ENCODE results near the gene MUC7. TPM values are rescaled to one million over a fixed set of nuclear protein-coding genes. Genes with fewer than 3 reads are reported as not detected.
"Not testable (repeated sequence)": the region's sequence is repeated elsewhere in the genome, so short reads cannot be mapped to it uniquely, and the experiment has no call there.

MUC7 gene
- total RNA-seq, 1 donor from 2014 or later, result not detected

- H3K36me3 Mint-ChIP-seq (ENCODE audit: low read depth), result no peaks in the 10 kb centered on the region
- TF ChIP-seq, protein P1, sequence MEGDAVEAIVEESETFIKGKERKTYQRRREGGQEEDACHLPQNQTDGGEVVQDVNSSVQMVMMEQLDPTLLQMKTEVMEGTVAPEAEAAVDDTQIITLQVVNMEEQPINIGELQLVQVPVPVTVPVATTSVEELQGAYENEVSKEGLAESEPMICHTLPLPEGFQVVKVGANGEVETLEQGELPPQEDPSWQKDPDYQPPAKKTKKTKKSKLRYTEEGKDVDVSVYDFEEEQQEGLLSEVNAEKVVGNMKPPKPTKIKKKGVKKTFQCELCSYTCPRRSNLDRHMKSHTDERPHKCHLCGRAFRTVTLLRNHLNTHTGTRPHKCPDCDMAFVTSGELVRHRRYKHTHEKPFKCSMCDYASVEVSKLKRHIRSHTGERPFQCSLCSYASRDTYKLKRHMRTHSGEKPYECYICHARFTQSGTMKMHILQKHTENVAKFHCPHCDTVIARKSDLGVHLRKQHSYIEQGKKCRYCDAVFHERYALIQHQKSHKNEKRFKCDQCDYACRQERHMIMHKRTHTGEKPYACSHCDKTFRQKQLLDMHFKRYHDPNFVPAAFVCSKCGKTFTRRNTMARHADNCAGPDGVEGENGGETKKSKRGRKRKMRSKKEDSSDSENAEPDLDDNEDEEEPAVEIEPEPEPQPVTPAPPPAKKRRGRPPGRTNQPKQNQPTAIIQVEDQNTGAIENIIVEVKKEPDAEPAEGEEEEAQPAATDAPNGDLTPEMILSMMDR (IDR thresholded peaks at IDR 0.05), result no peak
- DNase-seq (no peak), ATAC-seq (ENCODE audit: low read depth) (no peak)
- no peak overlapping the region for H3K4me3 Mint-ChIP-seq
- CTCF ChIA-PET, result interaction anchor here (0.7 kb wide), 1 partner anchor 1609 kb away, joined by 3 read pairs; no protein-coding TSS in a partner anchor
- no peak overlapping the region for H3K27ac Mint-ChIP-seq
- H3K9me3 Mint-ChIP-seq, result no peaks in the 10 kb centered on the region
- H3K27me3 Mint-ChIP-seq, result peaks cover 12% of the 10 kb centered on the region
- no peaks in the 10 kb centered on the region for H3K4me1 Mint-ChIP-seq
- POLR2A ChIA-PET, result no interaction called here
- intact Hi-C loops (cut with micrococcal nuclease), result no loop called here
Observed at GRCh38 chr4:70488748-70489147, 16.8 kb downstream of the MUC7 start.

GRCh38 chr4:70496231-70496630, 24.2 kb downstream of the MUC7 start:
- Mint-ChIP-seq H3K4me1 (no peaks in the 10 kb centered on the region), H3K4me3 (no peak overlapping the region), H3K27ac (no peak overlapping the region), H3K9me3 (no peaks in the 10 kb centered on the region), H3K27me3 (peaks cover 9% of the 10 kb centered on the region), H3K36me3 (ENCODE audit: low read depth) (no peaks in the 10 kb centered on the region)
- DNase-seq (no peak), ATAC-seq (ENCODE audit: low read depth) (no peak)
- ChIA-PET CTCF (no interaction called here), POLR2A (no interaction called here)
- intact Hi-C loops (cut with micrococcal nuclease), result no loop called here
- TF ChIP-seq, protein P1 (IDR thresholded peaks at IDR 0.05), result no peak

- H3K27me3 Mint-ChIP-seq; H3K27ac Mint-ChIP-seq; DNase-seq; H3K4me1 Mint-ChIP-seq; ATAC-seq (ENCODE audit: low read depth); POLR2A ChIA-PET; H3K4me3 Mint-ChIP-seq; H3K9me3 Mint-ChIP-seq; H3K36me3 Mint-ChIP-seq (ENCODE audit: low read depth); CTCF ChIA-PET: not testable (repeated sequence)
- intact Hi-C loops (cut with micrococcal nuclease), result loop anchor here (10.0 kb wide), 1 partner anchor 607 kb away; no protein-coding TSS in a partner anchor
Observed at GRCh38 chr4:70501838-70502237, 29.8 kb downstream of the MUC7 start.

DNA sequence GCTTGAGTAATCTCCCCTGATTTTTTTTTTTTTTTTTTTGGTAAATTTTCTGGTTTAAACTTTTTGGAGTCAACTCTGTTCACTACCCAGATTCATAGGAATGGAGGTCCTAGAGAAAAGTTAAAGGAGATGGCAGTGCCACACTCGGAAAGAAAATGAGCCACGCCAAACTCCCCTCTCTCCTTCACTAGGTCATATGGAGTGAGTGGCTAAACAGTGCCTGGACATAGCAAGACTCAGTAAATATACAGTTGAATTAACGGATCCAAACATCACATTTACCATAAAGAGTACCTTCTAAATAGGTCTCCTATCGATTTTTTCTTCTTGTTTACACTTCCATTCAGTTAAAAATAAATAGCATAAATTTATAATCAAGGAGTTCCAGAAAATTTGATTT, 32.7 kb downstream of the MUC7 start:
- TF ChIP-seq, protein P1 (IDR thresholded peaks at IDR 0.05), result no peak
- no peak overlapping the region for H3K27ac Mint-ChIP-seq
- no peak for DNase-seq
- H3K36me3 Mint-ChIP-seq (ENCODE audit: low read depth), result no peaks in the 10 kb centered on the region
- H3K27me3 Mint-ChIP-seq, result peaks cover 6% of the 10 kb centered on the region
- intact Hi-C loops (cut with micrococcal nuclease), result loop anchor here (1.0 to 10.0 kb wide), 2 partner anchors 610 to 815 kb away; no protein-coding TSS in a partner anchor
- CTCF ChIA-PET, result interaction anchor here (1.1 kb wide), 1 partner anchor 12 kb away, joined by 3 read pairs; no protein-coding TSS in a partner anchor
- no peak for ATAC-seq (ENCODE audit: low read depth)
- H3K4me1 Mint-ChIP-seq, result no peaks in the 10 kb centered on the region
- H3K4me3 Mint-ChIP-seq, result no peak overlapping the region
- H3K9me3 Mint-ChIP-seq, result no peaks in the 10 kb centered on the region
- POLR2A ChIA-PET, result no interaction called here

DNA sequence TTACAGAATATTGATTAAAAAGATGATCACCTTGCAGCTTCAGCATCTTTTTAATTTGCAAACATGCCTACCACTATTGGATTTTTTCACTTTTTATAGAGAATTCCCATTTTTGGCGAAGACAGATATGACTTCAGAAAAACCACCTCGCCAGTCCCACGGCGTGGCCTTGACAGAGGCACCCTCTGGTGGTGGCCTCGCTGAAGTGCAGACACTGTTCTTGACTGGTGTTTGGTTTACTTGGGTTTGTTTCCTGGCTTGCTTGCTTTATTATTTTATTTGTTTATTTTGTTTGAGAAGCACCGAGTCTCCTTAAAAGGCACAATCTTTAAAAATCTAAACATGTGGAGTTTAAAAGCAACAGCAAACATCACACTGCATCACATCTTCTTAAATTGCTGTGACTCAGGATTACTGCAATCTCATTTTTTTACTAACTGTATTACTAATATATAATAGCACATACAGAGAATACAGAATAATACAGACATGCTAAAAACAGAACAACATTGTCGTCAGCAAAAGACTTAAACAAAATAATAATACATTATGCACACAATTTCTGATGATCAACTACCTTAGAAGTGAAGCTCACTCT, 33.3 kb downstream of the MUC7 start:
- no peaks in the 10 kb centered on the region for H3K9me3 Mint-ChIP-seq
- H3K27me3 Mint-ChIP-seq, result peaks cover under 1% of the 10 kb centered on the region
- intact Hi-C loops (cut with micrococcal nuclease), result loop anchor here (1.0 to 10.0 kb wide), 2 partner anchors 610 to 816 kb away; no protein-coding TSS in a partner anchor
- no peak overlapping the region for H3K27ac Mint-ChIP-seq
- ChIA-PET CTCF (interaction anchor here (1.0 to 1.1 kb wide), 2 partner anchors 11 to 815 kb away, joined by 3 to 5 read pairs; no protein-coding TSS in a partner anchor), POLR2A (no interaction called here)
- TF ChIP-seq, protein P1 (IDR thresholded peaks at IDR 0.05), result no peak
- H3K4me1 Mint-ChIP-seq, result no peaks in the 10 kb centered on the region
- H3K4me3 Mint-ChIP-seq, result no peak overlapping the region
- peak; percentile 21 for DNase-seq
- no peaks in the 10 kb centered on the region for H3K36me3 Mint-ChIP-seq (ENCODE audit: low read depth)
- ATAC-seq (ENCODE audit: low read depth), result peak; percentile 50

Data from activated B cell treated with CpG ODN at 0.5 μM for 24 hours (primary cell).